ENCODE data around the gene TMCO1.

DNA sequence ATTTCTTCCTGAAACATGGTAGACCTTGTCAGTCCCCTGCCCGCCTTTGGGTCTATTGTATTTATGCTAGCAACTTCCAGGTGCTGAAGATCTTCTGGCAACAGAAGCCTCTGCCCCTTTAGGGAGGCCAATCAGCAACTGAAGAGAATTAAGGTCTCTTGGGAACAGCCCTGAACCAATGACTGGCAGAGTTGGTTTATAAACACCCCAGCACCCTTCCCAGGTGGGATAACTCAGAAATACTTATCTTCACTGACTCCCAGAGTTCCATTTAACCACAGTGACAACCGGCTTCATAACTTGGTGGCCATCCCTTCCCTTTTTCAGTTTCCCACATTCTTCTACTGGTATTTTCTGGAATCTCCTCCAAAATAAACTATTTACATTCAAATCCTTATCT is 27.2 kb upstream of the TMCO1 start:
- TF ChIP-seq CTCF (conservative IDR thresholded peaks at IDR 0.05; ENCODE audit: low read length) = no peak
- no peak for TF ChIP-seq EZH2phosphoT487 (IDR thresholded peaks at IDR 0.05; ENCODE audit: borderline replicate concordance)

Measured in Loucy (cell line).